ENCODE results near the gene CD247.

The CD247 gene

DNA sequence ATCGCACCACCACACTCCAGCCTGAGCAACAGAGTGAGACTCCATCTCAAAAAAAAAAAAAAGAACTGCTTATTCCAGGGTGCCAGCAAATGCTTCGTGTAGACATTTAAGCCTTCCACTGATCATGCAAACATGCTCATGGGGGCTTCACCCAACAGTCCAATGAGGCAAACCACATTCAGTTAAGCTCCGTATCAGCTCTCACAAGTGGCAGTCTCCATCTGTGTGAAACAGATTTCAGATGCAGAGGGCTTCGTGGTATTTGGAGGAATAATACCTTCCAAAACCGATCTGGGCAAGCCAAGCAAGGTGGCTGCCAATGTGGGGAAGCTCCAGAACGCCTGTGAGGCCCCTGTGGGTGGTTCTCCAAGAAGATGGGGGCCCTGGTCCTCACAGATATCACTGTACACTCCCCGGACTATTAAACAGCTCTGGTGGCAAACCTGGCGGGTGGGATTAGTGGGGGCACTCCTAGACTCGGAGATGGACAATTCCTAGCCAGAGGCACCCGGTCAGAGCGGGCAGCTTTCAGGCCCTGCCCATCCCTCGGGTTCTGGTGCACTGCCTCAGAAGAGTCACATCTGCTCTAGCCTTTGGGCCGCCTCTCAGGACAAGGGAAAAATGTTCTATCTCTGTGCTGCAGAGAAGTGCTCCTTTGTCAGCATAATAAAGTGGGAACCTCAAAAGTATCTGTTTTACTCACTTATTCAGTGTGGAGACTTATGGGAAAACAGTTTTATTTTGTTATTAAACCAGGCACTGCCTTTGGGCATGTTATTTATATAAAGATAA lies 25.1 kb upstream of the CD247 start:
- in situ Hi-C loops (cut with MboI; ENCODE audit: low sequenced_read_pairs): loop anchor here (25.0 kb wide), 1 partner anchor 631 kb away; no protein-coding TSS in a partner anchor

DNA sequence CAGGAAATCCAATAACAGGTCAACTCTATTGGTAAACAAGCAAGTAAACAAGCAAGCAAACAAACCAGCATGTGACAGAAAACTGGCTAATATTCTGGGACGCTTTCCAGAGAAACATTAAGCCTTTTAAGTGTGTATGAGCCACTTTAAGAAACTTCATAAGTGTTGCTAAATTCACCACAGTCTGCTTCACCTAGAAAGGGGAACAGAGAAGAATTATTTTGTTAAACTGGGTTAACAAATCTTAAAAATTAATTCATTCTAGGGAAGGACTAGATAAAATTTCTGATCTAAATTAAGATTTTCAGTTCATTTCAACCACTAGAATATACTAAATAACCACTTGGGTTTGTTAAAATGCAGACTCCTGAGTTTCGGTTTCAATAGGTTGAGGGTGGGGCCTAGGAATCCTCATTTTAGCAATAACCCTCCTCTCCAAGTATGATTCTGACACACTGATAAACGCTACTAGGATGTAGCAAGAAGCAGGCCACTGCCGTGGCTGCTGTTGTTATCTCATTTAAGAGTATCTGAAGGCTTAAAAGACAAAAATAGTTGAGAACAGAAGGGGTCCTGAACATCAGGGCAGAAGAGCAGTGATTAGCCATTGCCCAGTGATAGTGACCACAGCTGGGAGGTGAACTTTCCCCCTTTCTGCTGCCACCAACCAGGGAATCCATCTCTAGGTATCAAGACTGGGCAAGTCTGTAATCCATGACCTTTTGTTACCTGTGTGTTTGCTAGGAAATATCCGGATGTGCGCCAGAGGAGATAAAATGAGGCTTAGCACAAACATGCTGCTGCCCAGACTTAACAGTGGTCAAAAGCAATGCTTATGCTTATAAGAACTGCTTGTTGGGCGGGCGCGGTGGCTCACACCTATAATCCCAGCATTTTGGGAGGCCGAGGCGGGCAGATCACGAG lies 24.0 kb upstream of the CD247 start:
- in situ Hi-C loops (cut with MboI; ENCODE audit: low sequenced_read_pairs): loop anchor here (25.0 kb wide), 1 partner anchor 630 kb away; no protein-coding TSS in a partner anchor

- in situ Hi-C loops (cut with MboI; ENCODE audit: low sequenced_read_pairs): loop anchor here (25.0 kb wide), 1 partner anchor 629 kb away; no protein-coding TSS in a partner anchor
Observed at GRCh38 chr1:167541610-167542009, 23.3 kb upstream of the CD247 start.

DNA sequence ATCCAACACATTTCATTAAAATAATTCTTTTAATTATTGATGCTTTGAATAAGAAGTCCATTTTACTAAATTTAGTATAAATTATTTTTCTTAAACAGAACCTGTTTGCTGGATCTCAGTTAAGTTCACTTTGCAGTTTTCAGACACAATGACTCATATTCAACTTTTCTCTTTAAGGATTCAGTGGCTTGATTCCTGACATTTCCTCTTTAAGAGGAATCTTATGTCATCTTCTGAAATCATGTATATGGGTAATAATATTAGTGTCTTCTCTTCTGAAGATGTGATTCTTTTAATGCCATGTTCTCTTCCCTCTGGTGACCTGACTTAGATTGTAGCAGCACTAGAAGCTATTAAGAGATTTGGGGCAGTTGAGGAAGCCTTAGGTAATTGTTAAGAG lies 22.7 kb upstream of the CD247 start:
- in situ Hi-C loops (cut with MboI; ENCODE audit: low sequenced_read_pairs): loop anchor here (25.0 kb wide), 1 partner anchor 629 kb away; no protein-coding TSS in a partner anchor

GRCh38 chr1:167538657-167539056 lies 20.3 kb upstream of the CD247 start:
- in situ Hi-C loops (cut with MboI; ENCODE audit: low sequenced_read_pairs): loop anchor here (10.0 to 25.0 kb wide), 3 partner anchors 274 to 626 kb away; no protein-coding TSS in a partner anchor

DNA sequence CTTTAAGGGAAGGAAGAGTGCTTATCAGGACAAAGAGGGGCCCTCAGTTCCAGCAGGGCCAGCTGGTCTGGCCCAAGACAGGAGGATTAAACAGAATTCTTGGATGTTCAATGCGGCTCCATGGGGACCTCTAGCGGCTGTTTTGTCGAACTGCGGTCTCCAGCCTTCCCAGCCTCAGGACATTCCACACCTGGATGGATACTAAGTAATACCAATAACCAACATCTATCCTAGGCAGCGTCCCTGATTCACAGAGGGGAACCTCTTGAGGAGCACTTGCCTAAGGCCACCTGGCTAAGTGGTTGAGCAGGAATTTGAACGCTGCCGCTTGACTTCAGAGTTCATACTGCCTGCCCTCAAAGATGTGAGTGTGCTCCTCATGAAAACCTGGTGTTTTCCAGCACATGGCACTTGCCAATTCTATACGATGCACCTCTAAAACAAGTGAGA lies 15.5 kb upstream of the CD247 start:
- in situ Hi-C loops (cut with MboI; ENCODE audit: low sequenced_read_pairs): loop anchor here (10.0 to 25.0 kb wide), 3 partner anchors 269 to 622 kb away; no protein-coding TSS in a partner anchor

DNA sequence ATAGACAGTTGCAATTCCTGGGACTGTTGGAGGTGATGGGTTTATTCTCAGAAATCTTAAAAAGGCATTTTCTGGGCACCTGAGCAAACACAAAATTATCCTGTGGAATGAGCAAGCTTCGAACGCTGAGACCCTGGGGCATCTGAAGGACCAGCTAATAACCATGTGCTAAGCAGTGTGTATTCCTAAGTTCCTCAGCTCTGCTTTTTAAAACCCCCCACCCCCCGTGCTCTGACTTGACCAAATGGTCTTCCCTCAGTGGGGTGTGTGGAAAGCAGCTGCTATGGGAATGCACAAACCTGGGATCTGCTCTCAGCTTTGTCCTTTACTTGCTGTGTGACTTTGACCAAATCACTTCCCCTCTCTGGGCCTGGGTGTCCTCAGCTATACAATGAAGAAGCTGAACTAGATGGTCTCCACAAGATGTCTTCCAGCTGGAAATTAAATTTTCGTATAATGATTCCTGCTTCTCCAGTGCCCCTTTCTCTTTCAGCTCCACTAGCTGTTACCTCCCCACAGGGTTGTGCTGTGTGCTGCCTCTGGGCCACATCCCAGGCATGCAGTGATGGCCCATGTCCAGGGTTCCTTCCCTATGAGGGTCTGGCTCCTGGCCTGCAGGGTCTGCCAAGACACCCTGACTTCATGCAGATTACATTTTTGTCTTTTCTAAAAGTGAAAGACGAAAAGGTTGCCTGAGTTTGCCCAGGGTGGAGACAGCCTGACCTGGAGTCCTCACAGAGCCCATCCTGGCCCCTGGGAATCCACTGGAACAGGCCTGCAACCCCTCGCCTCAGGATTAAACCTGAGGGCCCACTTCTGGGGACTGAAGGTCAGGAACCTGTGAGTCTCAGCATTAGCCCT lies 14.9 kb upstream of the CD247 start:
- in situ Hi-C loops (cut with MboI; ENCODE audit: low sequenced_read_pairs): loop anchor here (10.0 to 25.0 kb wide), 3 partner anchors 268 to 621 kb away; no protein-coding TSS in a partner anchor

- in situ Hi-C loops (cut with MboI; ENCODE audit: low sequenced_read_pairs): loop anchor here (10.0 to 25.0 kb wide), 3 partner anchors 268 to 620 kb away; no protein-coding TSS in a partner anchor
Observed at GRCh38 chr1:167532375-167532774, 14.0 kb upstream of the CD247 start.

DNA sequence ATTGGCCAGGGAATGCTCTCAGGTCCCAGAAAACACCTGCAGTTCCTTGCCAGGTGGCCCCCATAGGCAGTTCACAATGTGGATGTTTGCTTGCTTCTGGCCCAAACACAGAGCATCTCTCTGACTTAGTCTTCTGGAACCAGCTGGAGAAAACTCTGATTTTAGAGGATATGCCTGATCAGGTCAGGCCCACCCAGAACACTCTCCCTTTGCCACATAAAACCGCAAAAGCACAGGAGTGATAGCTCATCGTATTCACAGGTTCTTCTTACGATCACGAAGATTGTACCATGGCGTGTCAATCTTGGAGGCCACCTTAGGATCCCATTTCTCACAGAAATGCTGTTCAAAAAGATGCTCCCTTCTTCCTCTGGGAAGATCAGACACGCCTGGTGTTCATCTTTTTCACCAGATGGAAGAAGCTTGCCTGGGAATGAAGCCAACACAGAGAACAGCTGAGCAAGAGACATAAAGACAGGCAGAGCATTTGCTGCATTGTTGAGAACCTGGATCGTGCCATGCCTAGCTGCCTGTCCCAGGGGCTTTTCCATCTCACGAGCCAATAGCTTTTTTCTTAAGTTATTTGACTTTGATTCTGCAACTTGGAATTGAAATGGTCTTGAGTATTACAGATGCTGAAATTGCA lies 11.6 kb upstream of the CD247 start:
- in situ Hi-C loops (cut with MboI; ENCODE audit: low sequenced_read_pairs): loop anchor here (10.0 to 25.0 kb wide), 3 partner anchors 265 to 618 kb away; no protein-coding TSS in a partner anchor

- in situ Hi-C loops (cut with MboI; ENCODE audit: low sequenced_read_pairs): loop anchor here (25.0 kb wide), 1 partner anchor 616 kb away; no protein-coding TSS in a partner anchor
Observed at GRCh38 chr1:167528057-167528728, 9.9 kb upstream of the CD247 start.

DNA sequence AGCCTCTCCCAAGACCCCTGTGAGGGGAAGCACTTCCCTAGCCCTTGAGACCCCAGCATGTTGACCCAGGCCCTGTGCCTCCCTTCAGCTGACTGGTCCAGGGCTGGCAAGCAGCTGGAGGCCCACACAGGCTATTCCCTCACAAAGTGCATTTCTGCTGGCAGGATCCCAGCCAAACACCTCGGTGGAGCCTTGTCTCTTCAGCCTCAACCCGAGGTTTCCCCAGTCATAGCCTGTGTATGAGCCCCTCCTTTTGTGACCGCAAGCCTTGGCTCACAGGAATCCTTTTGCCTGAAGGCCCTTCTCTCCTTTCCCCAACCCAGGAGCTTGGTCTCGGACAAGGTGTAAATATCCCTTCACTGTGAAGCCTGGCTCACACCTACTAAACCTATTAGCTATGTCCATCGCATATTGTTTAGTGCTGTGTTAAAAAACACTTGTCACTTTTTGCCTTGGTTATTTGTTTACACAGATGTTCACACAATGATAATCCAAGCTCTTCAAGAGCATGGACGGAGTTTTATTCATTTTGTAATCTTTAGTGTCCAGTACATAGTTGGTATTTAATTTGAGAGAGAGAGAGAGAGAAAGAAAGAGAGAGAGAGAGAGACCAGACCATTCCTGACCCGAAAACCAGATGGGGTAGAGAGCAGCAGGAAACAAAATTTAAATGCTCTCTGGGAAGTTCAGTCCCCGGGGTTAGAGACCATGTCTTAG lies 8.5 kb upstream of the CD247 start:
- in situ Hi-C loops (cut with MboI; ENCODE audit: low sequenced_read_pairs): loop anchor here (25.0 kb wide), 1 partner anchor 615 kb away; no protein-coding TSS in a partner anchor

DNA sequence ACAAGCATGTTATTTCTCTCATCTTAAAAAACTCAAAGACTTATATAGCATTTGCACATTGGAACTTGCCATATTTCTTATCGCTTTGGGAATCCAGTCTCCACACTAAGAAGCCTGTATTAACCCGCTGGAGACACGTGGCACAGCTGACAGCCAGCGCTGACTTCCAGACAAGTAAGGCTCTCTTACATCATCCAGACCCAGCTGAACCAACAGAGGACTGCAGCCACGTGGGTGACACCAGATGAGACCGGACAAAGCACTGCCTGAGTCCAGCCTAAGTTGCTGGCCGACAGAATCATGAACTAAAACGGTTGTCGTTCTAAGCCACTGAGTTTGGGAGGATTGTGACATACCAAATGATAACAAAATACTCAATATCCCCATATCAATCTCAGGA lies 6.3 kb upstream of the CD247 start:
- in situ Hi-C loops (cut with MboI; ENCODE audit: low sequenced_read_pairs): loop anchor here (25.0 kb wide), 1 partner anchor 612 kb away; no protein-coding TSS in a partner anchor

GRCh38 chr1:167522246-167522645 lies 3.9 kb upstream of the CD247 start:
- in situ Hi-C loops (cut with MboI; ENCODE audit: low sequenced_read_pairs): no loop called here

GRCh38 chr1:167520711-167521206 lies 2.4 kb upstream of the CD247 start:
- in situ Hi-C loops (cut with MboI; ENCODE audit: low sequenced_read_pairs): no loop called here

- in situ Hi-C loops (cut with MboI; ENCODE audit: low sequenced_read_pairs): no loop called here
Observed at GRCh38 chr1:167517535-167518330, 596 bp downstream of the CD247 start.

DNA sequence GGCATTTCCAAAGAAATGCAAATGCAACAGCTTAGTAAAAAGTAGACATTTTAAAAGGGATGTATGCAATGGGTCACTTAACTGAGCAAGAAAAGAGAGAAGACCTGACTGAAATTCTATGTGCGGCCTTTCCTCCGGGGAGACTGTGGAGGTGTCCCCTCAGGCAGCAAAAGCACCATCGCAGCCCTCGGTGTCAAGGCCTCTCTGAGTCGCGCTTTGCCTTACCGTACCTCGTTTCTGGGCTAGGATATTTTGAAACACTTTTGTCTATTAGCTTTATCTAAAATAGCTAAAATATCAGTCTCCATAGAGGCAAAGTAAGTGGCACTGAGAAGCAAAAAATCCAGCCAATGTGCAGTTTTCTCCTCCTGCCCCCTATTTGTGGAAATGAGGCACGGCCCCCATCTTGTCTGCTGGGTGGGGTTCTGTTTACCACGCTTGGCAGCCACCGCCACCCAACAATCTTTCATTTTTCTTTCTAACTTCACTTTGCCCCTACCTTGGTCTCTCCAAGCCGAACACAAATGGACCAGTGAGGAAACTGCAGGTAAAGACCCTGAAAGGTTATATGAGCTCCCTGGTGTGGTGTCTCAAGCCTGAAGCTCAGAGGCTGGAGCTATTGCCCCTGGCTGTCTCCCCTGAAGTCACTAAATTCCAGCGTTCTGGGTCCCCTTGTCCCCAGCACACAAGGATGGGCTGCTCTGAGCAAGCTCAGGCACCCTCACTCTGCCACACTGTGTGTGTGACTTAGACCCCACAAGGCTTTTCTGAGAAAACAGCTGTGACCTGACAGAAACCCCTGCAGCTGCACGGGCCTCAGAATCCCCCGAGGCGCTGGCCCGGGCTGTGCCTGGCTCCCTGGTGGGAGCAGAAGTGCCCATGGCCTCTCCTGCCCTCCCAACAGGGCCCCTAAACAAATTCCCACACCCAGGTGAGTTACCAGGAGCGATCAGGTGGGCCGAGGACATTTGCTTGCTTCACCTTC lies 1.6 kb downstream of the CD247 start:
- in situ Hi-C loops (cut with MboI; ENCODE audit: low sequenced_read_pairs): no loop called here
